Measurements from ENCODE around the gene PPBP.
"Not testable (repeated sequence)": the region's sequence is repeated elsewhere in the genome, so short reads cannot be mapped to it uniquely, and the experiment has no call there.

PPBP gene

GRCh38 chr4:73992050-73992449 lies 4.1 kb upstream of the PPBP start:
- no peak for DNase-seq (ENCODE audit: low read depth)

- DNase-seq (ENCODE audit: low read depth) = no peak
Measured at GRCh38 chr4:73991742-73992000, 3.7 kb upstream of the PPBP start.

- DNase-seq (ENCODE audit: low read depth) = no peak
Measured at GRCh38 chr4:73990988-73991741, 3.2 kb upstream of the PPBP start.

- no peak for DNase-seq (ENCODE audit: low read depth)
Measured at GRCh38 chr4:73989928-73990327, 1.9 kb upstream of the PPBP start.

GRCh38 chr4:73989031-73989430 lies 1.0 kb upstream of the PPBP start:
- DNase-seq (ENCODE audit: low read depth) = no peak

- no peak for DNase-seq (ENCODE audit: low read depth)
Measured at GRCh38 chr4:73985528-73985852, 2.5 kb downstream of the PPBP start.

GRCh38 chr4:73984736-73985527 lies 3.1 kb downstream of the PPBP start:
- DNase-seq (ENCODE audit: low read depth) = no peak

GRCh38 chr4:73981175-73981574 lies 6.8 kb downstream of the PPBP start:
- DNase-seq (ENCODE audit: low read depth) = not testable (repeated sequence)

GRCh38 chr4:73979407-73979957 lies 8.5 kb downstream of the PPBP start:
- no peak for DNase-seq (ENCODE audit: low read depth)

GRCh38 chr4:73978886-73979285 lies 9.1 kb downstream of the PPBP start:
- DNase-seq (ENCODE audit: low read depth) = no peak

GRCh38 chr4:73976716-73977115 lies 11.3 kb downstream of the PPBP start:
- no peak for DNase-seq (ENCODE audit: low read depth)

GRCh38 chr4:73976217-73976616 lies 11.8 kb downstream of the PPBP start:
- no peak for DNase-seq (ENCODE audit: low read depth)

GRCh38 chr4:73974352-73974751 lies 13.6 kb downstream of the PPBP start:
- no peak for DNase-seq (ENCODE audit: low read depth)

- DNase-seq (ENCODE audit: low read depth) = no peak
Measured at GRCh38 chr4:73970945-73971344, 17.0 kb downstream of the PPBP start.

- DNase-seq (ENCODE audit: low read depth) = no peak
Measured at GRCh38 chr4:73970011-73970410, 18.0 kb downstream of the PPBP start.

- no peak for DNase-seq (ENCODE audit: low read depth)
Measured at GRCh38 chr4:73967866-73968265, 20.1 kb downstream of the PPBP start.

GRCh38 chr4:73964862-73965611 lies 23.0 kb downstream of the PPBP start:
- no peak for DNase-seq (ENCODE audit: low read depth)

GRCh38 chr4:73962724-73963123 lies 25.3 kb downstream of the PPBP start:
- DNase-seq (ENCODE audit: low read depth) = no peak

- DNase-seq (ENCODE audit: low read depth) = not testable (repeated sequence)
Measured at GRCh38 chr4:73959041-73959440, 28.9 kb downstream of the PPBP start.

GRCh38 chr4:73952352-73952751 lies 35.6 kb downstream of the PPBP start:
- no peak for DNase-seq (ENCODE audit: low read depth)

GRCh38 chr4:73950376-73950920 lies 37.5 kb downstream of the PPBP start:
- not testable (repeated sequence) for DNase-seq (ENCODE audit: low read depth)

- no peak for DNase-seq (ENCODE audit: low read depth)
Measured at GRCh38 chr4:73948990-73949706, 38.8 kb downstream of the PPBP start.
